MV-4-11 (cell line): ENCODE measurements around the gene FLVCR2.
"Not testable (repeated sequence)": the region's sequence is repeated elsewhere in the genome, so short reads cannot be mapped to it uniquely, and the experiment has no call there.

Experiments
- DNase-seq: peaks from one replicate; lab custom pipeline; 2025; lab: John Stamatoyannopoulos, UW

FLVCR2 gene

GRCh38 chr14:75662966-75663365, 84.5 kb downstream of the FLVCR2 start:
- DNase-seq, result no peak

- DNase-seq, result no peak
These were observed 88.8 kb downstream of the FLVCR2 start for GRCh38 chr14:75667099-75667765.

- no peak for DNase-seq
These were observed 94.3 kb downstream of the FLVCR2 start for GRCh38 chr14:75672605-75673192.

GRCh38 chr14:75673345-75674035, 95.1 kb downstream of the FLVCR2 start:
- no peak for DNase-seq

GRCh38 chr14:75675265-75675960, 97.0 kb downstream of the FLVCR2 start:
- peak; percentile 10 for DNase-seq

- no peak for DNase-seq
These were observed 107.5 kb downstream of the FLVCR2 start for GRCh38 chr14:75685910-75686309.

GRCh38 chr14:75689012-75689411, 110.6 kb downstream of the FLVCR2 start:
- DNase-seq, result no peak

- DNase-seq, result no peak
These were observed 111.6 kb downstream of the FLVCR2 start for GRCh38 chr14:75690010-75690409.

- DNase-seq, result not testable (repeated sequence)
These were observed 116.6 kb downstream of the FLVCR2 start for GRCh38 chr14:75695025-75695424.

GRCh38 chr14:75697386-75697785, 119.0 kb downstream of the FLVCR2 start:
- no peak for DNase-seq
